BE2C (cell line): ENCODE data around the gene SLC6A15.

Source experiments
- DNase-seq: peaks from one replicate; pipeline ENCODE4 v3.0.0-alpha.2; 2020
- H3K27me3 ChIP-seq: fragments of 250-450 bp; sonication (Bioruptor Pico); 2 replicates; pipeline ENCODE4 v1.5.1; 2020; ENCODE audit warnings: mild to moderate bottlenecking
- H3K36me3 ChIP-seq: fragments of 250-450 bp; sonication (Bioruptor Pico); 2 replicates; pipeline ENCODE4 v1.5.1; 2020; ENCODE audit warnings: mild to moderate bottlenecking
- H3K4me1 ChIP-seq: fragments of 250-450 bp; sonication (Bioruptor Pico); 2 replicates; pipeline ENCODE4 v1.5.1; 2020
- H3K4me3 ChIP-seq: 2 replicates; pipeline ENCODE4 v1.5.1; 2011; ENCODE audit warnings: low read depth, low read length
- H3K9me3 ChIP-seq: fragments of 250-450 bp; sonication (Bioruptor Pico); 2 replicates; pipeline ENCODE4 v1.5.1; 2020
- CTCF ChIP-seq: IDR thresholded peaks from 2 replicates; pipeline ENCODE4 v1.5.1; 2012; ENCODE audit warnings: mild to moderate bottlenecking, low read depth, low read length

The SLC6A15 gene

GRCh38 chr12:84862186-84862585 is 50.4 kb downstream of the SLC6A15 start:
- H3K36me3 ChIP-seq: peaks cover 3% of the 10 kb centered on the region; the same call in 1 of the 2 replicates
- no peaks in the 10 kb centered on the region for H3K27me3 ChIP-seq
- no peaks in the 10 kb centered on the region for H3K9me3 ChIP-seq
- H3K4me1 ChIP-seq: peaks cover 2% of the 10 kb centered on the region; the same call in 1 of the 2 replicates
- H3K4me3 ChIP-seq: no peak overlapping the region
- DNase-seq: no peak
- TF ChIP-seq CTCF: no peak

- Histone ChIP-seq H3K9me3 (no peaks in the 10 kb centered on the region), H3K4me1 (no peaks in the 10 kb centered on the region), H3K27me3 (no peaks in the 10 kb centered on the region), H3K36me3 (peaks cover 3% of the 10 kb centered on the region; the same call in 1 of the 2 replicates), H3K4me3 (no peak overlapping the region)
- DNase-seq: no peak
- no peak for TF ChIP-seq CTCF
Measured at GRCh38 chr12:84860718-84861117, 51.9 kb downstream of the SLC6A15 start.

- TF ChIP-seq CTCF: no peak
- no peak for DNase-seq
- Histone ChIP-seq H3K36me3 (no peaks in the 10 kb centered on the region), H3K27me3 (no peaks in the 10 kb centered on the region), H3K4me1 (no peaks in the 10 kb centered on the region), H3K9me3 (no peaks in the 10 kb centered on the region), H3K4me3 (no peak overlapping the region)
Measured at GRCh38 chr12:84858796-84859195, 53.8 kb downstream of the SLC6A15 start.

- Histone ChIP-seq H3K4me3 (no peak overlapping the region), H3K4me1 (no peaks in the 10 kb centered on the region), H3K9me3 (no peaks in the 10 kb centered on the region), H3K27me3 (no peaks in the 10 kb centered on the region), H3K36me3 (no peaks in the 10 kb centered on the region)
- TF ChIP-seq CTCF: no peak
- DNase-seq: no peak
Measured at GRCh38 chr12:84857525-84858208, 54.9 kb downstream of the SLC6A15 start.

- H3K36me3 ChIP-seq: no peaks in the 10 kb centered on the region
- TF ChIP-seq CTCF: no peak
- H3K4me3 ChIP-seq: no peak overlapping the region
- no peaks in the 10 kb centered on the region for H3K9me3 ChIP-seq
- no peaks in the 10 kb centered on the region for H3K4me1 ChIP-seq
- DNase-seq: no peak
- H3K27me3 ChIP-seq: no peaks in the 10 kb centered on the region
Measured at GRCh38 chr12:84856156-84856900, 56.3 kb downstream of the SLC6A15 start.

GRCh38 chr12:84843593-84844144 is 68.9 kb downstream of the SLC6A15 start:
- H3K36me3 ChIP-seq: no peaks in the 10 kb centered on the region
- no peak for DNase-seq
- TF ChIP-seq CTCF: no peak
- H3K9me3 ChIP-seq: no peaks in the 10 kb centered on the region
- H3K4me1 ChIP-seq: no peaks in the 10 kb centered on the region
- H3K27me3 ChIP-seq: no peaks in the 10 kb centered on the region
- no peak overlapping the region for H3K4me3 ChIP-seq
